ENCODE data around the gene PPP1R1B. TPM values are rescaled to one million over a fixed set of nuclear protein-coding genes. Genes with fewer than 3 reads are reported as not detected.

The PPP1R1B gene
- total and polyA plus RNA-seq, 2 of the 4 experiments (the other 2 are of a cell fraction) = not detected

DNA sequence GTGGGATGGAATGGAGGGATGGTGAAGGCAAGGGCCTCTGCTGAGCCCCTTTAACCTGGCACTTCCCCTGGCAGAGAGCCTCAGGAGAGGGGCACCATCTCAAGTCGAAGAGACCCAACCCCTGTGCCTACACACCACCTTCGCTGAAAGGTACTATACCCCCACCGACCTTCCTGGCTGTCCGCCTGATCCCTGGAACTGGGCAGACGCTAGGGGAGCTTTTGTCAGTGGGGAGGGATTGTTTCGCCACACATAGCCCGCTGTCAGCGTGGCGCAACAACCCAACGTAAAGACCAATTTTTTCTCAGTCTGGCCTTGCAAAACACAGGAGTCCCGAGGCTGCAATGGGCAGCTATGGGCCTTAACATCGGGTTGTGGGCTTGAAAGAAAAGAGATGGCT is 3.1 kb downstream of the PPP1R1B start:
- H2AK5ac ChIP-seq (ENCODE audit: low read depth, low read length) = no peak overlapping the region
- no peak overlapping the region for H3K4me2 ChIP-seq (ENCODE audit: low read depth, low read length)
- intact Hi-C loops (cut with micrococcal nuclease) = loop anchor here (10.0 kb wide), 1 partner anchor 355 kb away; the partner anchor contains the start of gene PSMD3
- H3K27ac ChIP-seq (ENCODE audit: insufficient read depth, low read length) = no peak overlapping the region
- ChIA-PET CTCF (interaction anchor here (2.2 kb wide), 1 partner anchor 8 kb away, joined by 9 read pairs; no protein-coding TSS in a partner anchor), POLR2A (ENCODE audit: unreplicated experiment) (no interaction called here)
- H3K23ac ChIP-seq (ENCODE audit: low read depth, low read length) = no peak overlapping the region
- no peaks in the 10 kb centered on the region; the same call in 1 of the 2 replicates for H3K9me1 ChIP-seq (ENCODE audit: insufficient read depth, low read length)
- no peak overlapping the region for H4K8ac ChIP-seq (ENCODE audit: low read depth in 2 of 2, low read length in 2 of 2)
- H2BK5ac ChIP-seq (ENCODE audit: low read depth, low read length, poor library complexity, severe bottlenecking) = no peak overlapping the region
- no peak overlapping the region for H4K5ac ChIP-seq (ENCODE audit: low read depth, low read length)
- 20% methylated on average over 1 of the region's 12 CpGs; no CpG with 5 or more reads in 1 of the 2 experiments for WGBS, 2 experiments (ENCODE audit: extremely low coverage in 2 of 2, insufficient read length in 1 of 2)
- no peaks in the 10 kb centered on the region for H3K9me3 ChIP-seq (ENCODE audit: control insufficient read depth, insufficient read depth, low read length)
- H3K9ac ChIP-seq (ENCODE audit: low read depth, low read length) = no peak overlapping the region
- H2AFZ ChIP-seq (replicated peaks; ENCODE audit: low read length, poor library complexity) = no peak overlapping the region
- in situ Hi-C loops (cut with MboI; ENCODE audit: low sequenced_read_pairs) = no loop called here
- H4K91ac ChIP-seq (ENCODE audit: insufficient read depth, low read depth, low read length) = no peak overlapping the region
- H3K27me3 ChIP-seq (ENCODE audit: control insufficient read depth, insufficient read depth, low read length) = peaks cover 76% of the 10 kb centered on the region
- peaks cover 5% of the 10 kb centered on the region; the same call in 1 of the 2 replicates for H3K4me1 ChIP-seq (ENCODE audit: control insufficient read depth, insufficient read depth, low read length)
- no peak overlapping the region for H2BK120ac ChIP-seq (ENCODE audit: low read depth, low read length)
- no peak overlapping the region for H3K4me3 ChIP-seq (ENCODE audit: insufficient read depth, low read depth, low read length)
- ATAC-seq (ENCODE audit: low read depth) = no peak
- H4K20me1 ChIP-seq (ENCODE audit: insufficient read depth, low read length) = no peaks in the 10 kb centered on the region
- H2AK9ac ChIP-seq (replicated peaks; ENCODE audit: low read depth, low read length, poor library complexity) = no peak overlapping the region
- H2BK20ac ChIP-seq (ENCODE audit: low read depth, low read length) = no peak overlapping the region
- TF ChIP-seq, protein P1, sequence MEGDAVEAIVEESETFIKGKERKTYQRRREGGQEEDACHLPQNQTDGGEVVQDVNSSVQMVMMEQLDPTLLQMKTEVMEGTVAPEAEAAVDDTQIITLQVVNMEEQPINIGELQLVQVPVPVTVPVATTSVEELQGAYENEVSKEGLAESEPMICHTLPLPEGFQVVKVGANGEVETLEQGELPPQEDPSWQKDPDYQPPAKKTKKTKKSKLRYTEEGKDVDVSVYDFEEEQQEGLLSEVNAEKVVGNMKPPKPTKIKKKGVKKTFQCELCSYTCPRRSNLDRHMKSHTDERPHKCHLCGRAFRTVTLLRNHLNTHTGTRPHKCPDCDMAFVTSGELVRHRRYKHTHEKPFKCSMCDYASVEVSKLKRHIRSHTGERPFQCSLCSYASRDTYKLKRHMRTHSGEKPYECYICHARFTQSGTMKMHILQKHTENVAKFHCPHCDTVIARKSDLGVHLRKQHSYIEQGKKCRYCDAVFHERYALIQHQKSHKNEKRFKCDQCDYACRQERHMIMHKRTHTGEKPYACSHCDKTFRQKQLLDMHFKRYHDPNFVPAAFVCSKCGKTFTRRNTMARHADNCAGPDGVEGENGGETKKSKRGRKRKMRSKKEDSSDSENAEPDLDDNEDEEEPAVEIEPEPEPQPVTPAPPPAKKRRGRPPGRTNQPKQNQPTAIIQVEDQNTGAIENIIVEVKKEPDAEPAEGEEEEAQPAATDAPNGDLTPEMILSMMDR (conservative IDR thresholded peaks at IDR 0.05; ENCODE audit: low read depth, low read length) = no peak
- peak; percentile 23; the same call in 1 of the 2 replicates for TF ChIP-seq CEBPB (IDR thresholded peaks at IDR 0.05; ENCODE audit: low read depth, low read length)
- no peak overlapping the region for H2BK15ac ChIP-seq (ENCODE audit: low read depth, low read length)
- H3K14ac ChIP-seq (replicated peaks; ENCODE audit: low read depth, low read length) = no peak overlapping the region
- no peaks in the 10 kb centered on the region for H3K36me3 ChIP-seq (ENCODE audit: control insufficient read depth, insufficient read depth, low read length)
- H3K18ac ChIP-seq (ENCODE audit: low read depth, low read length) = no peak overlapping the region
- DNase-seq = no peak
- H3K4ac ChIP-seq (ENCODE audit: low read depth, low read length) = no peak overlapping the region
- no peak overlapping the region for H3K56ac ChIP-seq (ENCODE audit: extremely low read depth, insufficient read depth, low read length)
- no TSS peak for BruUV-seq (replicated peaks)
- no peaks in the 10 kb centered on the region for H3K79me1 ChIP-seq (ENCODE audit: low read depth in 1 of 2, low read length in 2 of 2)
- dilution Hi-C loops (cut with HindIII; ENCODE audit: low sequenced_read_pairs, unreplicated experiment) = no loop called here
